ENCODE data around the gene STAT5A. TPM values are rescaled to one million over a fixed set of nuclear protein-coding genes. Genes with fewer than 3 reads are reported as not detected.

The STAT5A gene
- total RNA-seq, 1 experiment from 2014 or later = 0.91 TPM

DNA sequence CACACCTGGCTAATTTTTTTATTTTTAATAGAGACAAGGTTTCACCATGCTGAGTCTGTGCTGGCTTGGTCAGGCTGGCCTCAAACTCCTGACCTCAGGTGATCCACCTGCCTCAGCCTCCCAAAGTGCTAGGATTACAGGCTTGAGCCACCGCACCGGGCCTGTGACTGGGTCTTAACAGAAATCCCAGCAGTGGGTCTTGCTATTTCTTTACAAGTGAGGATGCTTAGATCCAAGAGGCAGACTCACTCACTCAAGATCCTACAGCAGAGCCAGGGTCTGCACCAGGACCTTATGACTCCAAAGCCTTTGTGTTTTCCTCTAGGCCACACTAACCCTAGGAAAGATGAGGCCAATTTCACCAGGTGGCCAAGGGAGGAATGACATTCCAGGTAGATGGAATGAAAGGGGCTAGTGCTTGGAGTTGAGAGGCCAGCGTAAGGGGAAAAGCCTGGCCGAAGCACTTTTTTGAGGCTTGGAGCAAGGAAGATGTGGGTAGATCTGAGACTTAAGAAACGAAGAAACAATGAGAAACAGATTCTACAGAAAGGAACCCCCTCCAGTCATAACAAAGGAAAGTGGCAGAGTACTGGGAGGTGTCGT, 5.7 kb upstream of the STAT5A start:
- no TSS peak for BruUV-seq (replicated peaks)
- ChIA-PET CTCF (no interaction called here), POLR2A (no interaction called here)

DNA sequence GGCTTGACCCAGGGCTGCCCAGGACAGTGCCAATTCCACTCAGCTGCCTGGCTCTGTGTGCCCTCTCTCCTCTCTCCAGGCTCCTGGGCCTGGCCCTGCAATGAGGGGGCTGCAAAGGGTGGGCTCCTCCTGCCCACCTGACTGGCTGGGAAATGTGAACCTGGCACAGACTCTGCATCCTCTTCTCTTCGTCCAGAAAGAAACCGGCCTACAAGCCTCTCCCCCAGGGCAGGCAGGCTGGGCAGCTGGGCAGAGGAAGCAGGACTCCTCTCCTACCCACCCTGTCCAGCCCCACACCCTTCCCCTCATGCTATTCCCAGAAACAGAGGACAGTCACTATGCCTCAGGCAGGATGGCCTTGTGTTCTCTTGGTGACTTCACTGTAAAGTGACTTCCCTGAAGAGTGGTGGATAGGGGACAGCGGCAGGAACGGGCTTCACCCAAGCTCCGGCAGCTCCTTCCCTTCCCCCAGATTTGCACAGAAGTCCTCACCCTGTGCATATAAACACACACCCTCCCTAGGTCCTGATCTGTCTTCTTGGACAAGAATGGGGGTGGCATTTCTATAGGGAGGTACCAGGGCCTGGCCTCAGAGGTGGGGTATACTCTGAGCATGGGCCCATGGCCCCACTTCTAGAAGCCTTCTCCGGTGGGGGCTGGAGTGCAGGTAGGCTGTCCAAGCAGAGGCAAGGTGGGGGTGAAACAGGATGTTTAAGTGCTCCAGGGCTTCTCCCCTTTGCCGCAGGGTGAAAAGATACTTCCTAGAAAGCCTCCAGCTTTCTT, 4.9 kb upstream of the STAT5A start:
- no peak for ATAC-seq
- no peak overlapping the region for H3K4me3 ChIP-seq (replicated peaks in 1 of 2; ENCODE audit: low read depth in 1 of 2, low read length in 2 of 2)
- H3K9me3 ChIP-seq (ENCODE audit: control insufficient read depth in 1 of 2, insufficient read depth in 1 of 2, low read depth in 1 of 2, low read length in 2 of 2) = no peaks in the 10 kb centered on the region
- H3K9ac ChIP-seq (ENCODE audit: low read length) = no peak overlapping the region
- no peaks in the 10 kb centered on the region for H4K20me1 ChIP-seq (ENCODE audit: insufficient read depth)
- intact Hi-C loops (cut with micrococcal nuclease) = no loop called here
- H2AFZ ChIP-seq (ENCODE audit: low read depth, low read length, poor library complexity, severe bottlenecking) = no peak overlapping the region
- H3K4me2 ChIP-seq (ENCODE audit: low read length) = no peak overlapping the region
- ChIA-PET POLR2A (no interaction called here), CTCF (no interaction called here), RAD21 (ENCODE audit: low non-redundant PET in 1 of 2, low total read pairs in 2 of 2, uncharacterized antibody in 2 of 2, unreplicated experiment in 2 of 2) (no interaction called here)
- H3K36me3 ChIP-seq (ENCODE audit: control insufficient read depth in 1 of 2, insufficient read depth in 2 of 2, low read length in 2 of 2) = no peaks in the 10 kb centered on the region
- H3K79me2 ChIP-seq (ENCODE audit: insufficient read depth, low read length) = no peaks in the 10 kb centered on the region
- BruUV-seq (replicated peaks) = no TSS peak
- no peak for DNase-seq (ENCODE audit: low read depth, low spot score)
- no peaks in the 10 kb centered on the region for H3K9me2 ChIP-seq (ENCODE audit: insufficient read depth)
- no peaks in the 10 kb centered on the region for H3K4me1 ChIP-seq (ENCODE audit: control insufficient read depth in 1 of 2, insufficient read depth in 2 of 2, low read length in 2 of 2)
- no peak overlapping the region for H3K27ac ChIP-seq (ENCODE audit: low read depth, low read length)
- H3K27me3 ChIP-seq (ENCODE audit: insufficient read depth, low read length) = no peaks in the 10 kb centered on the region
- TF ChIP-seq CEBPB (IDR thresholded peaks at IDR 0.05; ENCODE audit: low read depth) = no peak
- TF ChIP-seq, protein P1, sequence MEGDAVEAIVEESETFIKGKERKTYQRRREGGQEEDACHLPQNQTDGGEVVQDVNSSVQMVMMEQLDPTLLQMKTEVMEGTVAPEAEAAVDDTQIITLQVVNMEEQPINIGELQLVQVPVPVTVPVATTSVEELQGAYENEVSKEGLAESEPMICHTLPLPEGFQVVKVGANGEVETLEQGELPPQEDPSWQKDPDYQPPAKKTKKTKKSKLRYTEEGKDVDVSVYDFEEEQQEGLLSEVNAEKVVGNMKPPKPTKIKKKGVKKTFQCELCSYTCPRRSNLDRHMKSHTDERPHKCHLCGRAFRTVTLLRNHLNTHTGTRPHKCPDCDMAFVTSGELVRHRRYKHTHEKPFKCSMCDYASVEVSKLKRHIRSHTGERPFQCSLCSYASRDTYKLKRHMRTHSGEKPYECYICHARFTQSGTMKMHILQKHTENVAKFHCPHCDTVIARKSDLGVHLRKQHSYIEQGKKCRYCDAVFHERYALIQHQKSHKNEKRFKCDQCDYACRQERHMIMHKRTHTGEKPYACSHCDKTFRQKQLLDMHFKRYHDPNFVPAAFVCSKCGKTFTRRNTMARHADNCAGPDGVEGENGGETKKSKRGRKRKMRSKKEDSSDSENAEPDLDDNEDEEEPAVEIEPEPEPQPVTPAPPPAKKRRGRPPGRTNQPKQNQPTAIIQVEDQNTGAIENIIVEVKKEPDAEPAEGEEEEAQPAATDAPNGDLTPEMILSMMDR (IDR thresholded peaks at IDR 0.05 in 2 of 3, conservative IDR thresholded peaks at IDR 0.05 in 1 of 3; ENCODE audit: borderline replicate concordance in 1 of 3, insufficient read depth in 1 of 3, low read depth in 2 of 3, low read length in 2 of 3) = no peak
- TF ChIP-seq, protein P2, sequence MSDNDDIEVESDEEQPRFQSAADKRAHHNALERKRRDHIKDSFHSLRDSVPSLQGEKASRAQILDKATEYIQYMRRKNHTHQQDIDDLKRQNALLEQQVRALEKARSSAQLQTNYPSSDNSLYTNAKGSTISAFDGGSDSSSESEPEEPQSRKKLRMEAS (IDR thresholded peaks at IDR 0.05) = no peak
- no peak for TF ChIP-seq FOSL1 (IDR thresholded peaks at IDR 0.05; ENCODE audit: low read depth)
- TF ChIP-seq, protein P3, sequence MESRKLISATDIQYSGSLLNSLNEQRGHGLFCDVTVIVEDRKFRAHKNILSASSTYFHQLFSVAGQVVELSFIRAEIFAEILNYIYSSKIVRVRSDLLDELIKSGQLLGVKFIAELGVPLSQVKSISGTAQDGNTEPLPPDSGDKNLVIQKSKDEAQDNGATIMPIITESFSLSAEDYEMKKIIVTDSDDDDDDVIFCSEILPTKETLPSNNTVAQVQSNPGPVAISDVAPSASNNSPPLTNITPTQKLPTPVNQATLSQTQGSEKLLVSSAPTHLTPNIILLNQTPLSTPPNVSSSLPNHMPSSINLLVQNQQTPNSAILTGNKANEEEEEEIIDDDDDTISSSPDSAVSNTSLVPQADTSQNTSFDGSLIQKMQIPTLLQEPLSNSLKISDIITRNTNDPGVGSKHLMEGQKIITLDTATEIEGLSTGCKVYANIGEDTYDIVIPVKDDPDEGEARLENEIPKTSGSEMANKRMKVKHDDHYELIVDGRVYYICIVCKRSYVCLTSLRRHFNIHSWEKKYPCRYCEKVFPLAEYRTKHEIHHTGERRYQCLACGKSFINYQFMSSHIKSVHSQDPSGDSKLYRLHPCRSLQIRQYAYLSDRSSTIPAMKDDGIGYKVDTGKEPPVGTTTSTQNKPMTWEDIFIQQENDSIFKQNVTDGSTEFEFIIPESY (IDR thresholded peaks at IDR 0.05; ENCODE audit: extremely low read depth, insufficient replicate concordance, low read length) = no peak

More for the DNA sequence above, 5.7 kb upstream of the STAT5A start:
- DNase-seq (ENCODE audit: low read depth, low spot score) (no peak), ATAC-seq (peak; percentile 56)
- Histone ChIP-seq H3K4me1 (ENCODE audit: control insufficient read depth in 1 of 2, insufficient read depth in 2 of 2, low read length in 2 of 2) (no peaks in the 10 kb centered on the region), H3K27ac (ENCODE audit: low read depth, low read length) (no peak overlapping the region), H4K20me1 (ENCODE audit: insufficient read depth) (no peaks in the 10 kb centered on the region), H3K79me2 (ENCODE audit: insufficient read depth, low read length) (no peaks in the 10 kb centered on the region), H3K9ac (ENCODE audit: low read length) (no peak overlapping the region), H3K9me2 (ENCODE audit: insufficient read depth) (no peaks in the 10 kb centered on the region), H3K4me3 (replicated peaks in 1 of 2; ENCODE audit: low read depth in 1 of 2, low read length in 2 of 2) (no peak overlapping the region), H3K27me3 (ENCODE audit: insufficient read depth, low read length) (no peaks in the 10 kb centered on the region), H3K9me3 (ENCODE audit: control insufficient read depth in 1 of 2, insufficient read depth in 1 of 2, low read depth in 1 of 2, low read length in 2 of 2) (no peaks in the 10 kb centered on the region), H3K4me2 (ENCODE audit: low read length) (no peak overlapping the region), H3K36me3 (ENCODE audit: control insufficient read depth in 1 of 2, insufficient read depth in 2 of 2, low read length in 2 of 2) (no peaks in the 10 kb centered on the region), H2AFZ (ENCODE audit: low read depth, low read length, poor library complexity, severe bottlenecking) (no peak overlapping the region)
- TF ChIP-seq ZNF274 (IDR thresholded peaks at IDR 0.05; ENCODE audit: low read depth, low read length) = no peak
- no peak for TF ChIP-seq FOSL1 (IDR thresholded peaks at IDR 0.05; ENCODE audit: low read depth)
- no peak for TF ChIP-seq SIN3A (IDR thresholded peaks at IDR 0.05; ENCODE audit: low read depth)
- TF ChIP-seq ELF1 (IDR thresholded peaks at IDR 0.05; ENCODE audit: borderline replicate concordance, low read depth) = no peak
- no peak for TF ChIP-seq CEBPB (IDR thresholded peaks at IDR 0.05; ENCODE audit: low read depth)
- no peak for TF ChIP-seq JUND (IDR thresholded peaks at IDR 0.05)
- intact Hi-C loops (cut with micrococcal nuclease) = no loop called here
- RAD21 ChIA-PET (ENCODE audit: low non-redundant PET in 1 of 2, low total read pairs in 2 of 2, uncharacterized antibody in 2 of 2, unreplicated experiment in 2 of 2) = no interaction called here
